Neural crest cell (in vitro differentiated cells): Measurements from ENCODE around the gene ASTL. TPM values are rescaled to one million over a fixed set of nuclear protein-coding genes. Genes with fewer than 3 reads are reported as not detected.
A peak's percentile ranks its signal among the peaks of the same experiment; 100 is the strongest.

Source experiments
- DNase-seq: peaks from one replicate; pipeline ENCODE4 v3.0.0; 2021; ENCODE audit warnings: low read depth, mixed read lengths, low spot score
- H3K27ac Mint-ChIP-seq: one replicate; pipeline ENCODE4 v1.8.0; 2021; ENCODE audit warnings: mild to moderate bottlenecking, mixed read lengths; ENCODE audit not compliant: unreplicated experiment
- H3K27me3 Mint-ChIP-seq: 2 replicates; pipeline ENCODE4 v1.8.0; 2021; ENCODE audit warnings: low read depth, mild to moderate bottlenecking, mixed read lengths
- H3K36me3 Mint-ChIP-seq: 2 replicates; pipeline ENCODE4 v1.8.0; 2021; ENCODE audit warnings: low read depth, mild to moderate bottlenecking, mixed read lengths
- H3K4me1 Mint-ChIP-seq: 2 replicates; pipeline ENCODE4 v1.8.0; 2021; ENCODE audit warnings: mixed read lengths
- H3K4me3 Mint-ChIP-seq: one replicate; pipeline ENCODE4 v1.8.0; 2021; ENCODE audit warnings: mild to moderate bottlenecking, mixed read lengths
- H3K9me3 Mint-ChIP-seq: 2 replicates; pipeline ENCODE4 v1.8.0; 2021; ENCODE audit warnings: mixed read lengths
- CTCF ChIP-seq: fragments of 200-600 bp; sonication (generic); conservative IDR thresholded peaks from 2 replicates; pipeline ENCODE4 v1.5.0; 2021; ENCODE audit warnings: antibody characterized with exemption, mild to moderate bottlenecking
- total RNA-seq: library from RNA; stranded (reverse); gene quantifications from 2 replicates; pipeline ENCODE4 v1.2.1, GENCODE V29; 2021

Gene ASTL
- total RNA-seq, 1 donor from 2014 or later: not detected

- Mint-ChIP-seq H3K27me3 (no peaks in the 10 kb centered on the region), H3K27ac (peak overlapping the region; percentile 78), H3K9me3 (peaks cover under 1% of the 10 kb centered on the region), H3K4me1 (peaks cover 19% of the 10 kb centered on the region), H3K36me3 (no peaks in the 10 kb centered on the region), H3K4me3 (no peak overlapping the region)
- DNase-seq: no peak
- no peak for TF ChIP-seq CTCF
Observed at GRCh38 chr2:96154506-96155380, 16.4 kb upstream of the ASTL start.

- no peak for DNase-seq
- no peaks in the 10 kb centered on the region for H3K9me3 Mint-ChIP-seq
- H3K27ac Mint-ChIP-seq: peak overlapping the region; percentile 14
- peaks cover 23% of the 10 kb centered on the region for H3K4me1 Mint-ChIP-seq
- H3K36me3 Mint-ChIP-seq: no peaks in the 10 kb centered on the region
- H3K4me3 Mint-ChIP-seq: no peak overlapping the region
- H3K27me3 Mint-ChIP-seq: peaks cover 3% of the 10 kb centered on the region
- no peak for TF ChIP-seq CTCF
Observed at GRCh38 chr2:96153991-96154431, 15.7 kb upstream of the ASTL start.

- no peaks in the 10 kb centered on the region for H3K9me3 Mint-ChIP-seq
- no peak for DNase-seq
- peaks cover 25% of the 10 kb centered on the region for H3K4me1 Mint-ChIP-seq
- peak overlapping the region; percentile 14 for H3K27ac Mint-ChIP-seq
- no peaks in the 10 kb centered on the region for H3K36me3 Mint-ChIP-seq
- no peak for TF ChIP-seq CTCF
- H3K4me3 Mint-ChIP-seq: no peak overlapping the region
- H3K27me3 Mint-ChIP-seq: peaks cover 5% of the 10 kb centered on the region
Observed at GRCh38 chr2:96153291-96153713, 15.0 kb upstream of the ASTL start.

- DNase-seq: no peak
- H3K36me3 Mint-ChIP-seq: no peaks in the 10 kb centered on the region
- no peaks in the 10 kb centered on the region for H3K9me3 Mint-ChIP-seq
- no peak overlapping the region for H3K4me3 Mint-ChIP-seq
- TF ChIP-seq CTCF: no peak
- peaks cover 28% of the 10 kb centered on the region for H3K4me1 Mint-ChIP-seq
- H3K27me3 Mint-ChIP-seq: peaks cover 9% of the 10 kb centered on the region
- peak overlapping the region; percentile 78 for H3K27ac Mint-ChIP-seq
Observed at GRCh38 chr2:96152304-96153161, 14.2 kb upstream of the ASTL start.

- no peak for TF ChIP-seq CTCF
- Mint-ChIP-seq H3K27me3 (peaks cover 17% of the 10 kb centered on the region), H3K9me3 (no peaks in the 10 kb centered on the region), H3K36me3 (no peaks in the 10 kb centered on the region), H3K4me1 (peaks cover 28% of the 10 kb centered on the region), H3K27ac (peak overlapping the region; percentile 27), H3K4me3 (no peak overlapping the region)
- no peak for DNase-seq
Observed at GRCh38 chr2:96151595-96152303, 13.4 kb upstream of the ASTL start.
